ENCODE data around the gene CEP85L. TPM values are rescaled to one million over a fixed set of nuclear protein-coding genes. Genes with fewer than 3 reads are reported as not detected.

The CEP85L gene
- total RNA-seq, result 7.8 and 14.4 TPM in 2 replicates

GRCh38 chr6:118651282-118652050, at the start of gene CEP85L:
Gene CEP85L (minus strand): TSS chr6:118651591. CDS start chr6:118651269, 322 bp downstream.

DNA sequence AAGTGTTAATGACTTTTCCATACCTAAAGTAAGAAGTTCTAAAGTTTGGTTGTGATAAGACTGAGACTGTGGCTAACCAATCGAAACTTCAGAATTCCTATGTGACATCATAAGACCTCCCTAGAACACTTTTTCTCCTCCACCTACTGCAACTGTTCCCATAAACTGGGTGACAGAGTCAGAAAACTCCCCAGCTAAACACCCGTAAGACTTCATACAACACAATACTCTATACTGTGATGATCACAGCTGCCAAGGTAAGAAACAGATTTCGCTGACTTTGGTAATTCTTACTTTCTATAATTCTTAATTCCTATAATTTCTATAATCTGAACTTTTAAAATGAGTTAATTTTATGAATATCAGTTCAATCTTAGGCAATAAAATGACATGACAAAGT, 103.3 kb downstream of the CEP85L start, which contains the start of gene PLN:
TSS of gene PLN (plus strand) at position 161 of the 400 bp plus-strand sequence. CDS start 10,626 bp downstream, outside the sequence.

Other genes starting within 250 kb of the CEP85L start
- gene PLN, start 103.3 kb downstream of the CEP85L start, total RNA-seq, result under 0.01 TPM in 1 of 2 replicates, not detected in the other
- gene ASF1A, start 242.6 kb upstream of the CEP85L start, total RNA-seq, result 25.7 and 28.6 TPM in 2 replicates